ENCODE data around the gene SHB. TPM values are rescaled to one million over a fixed set of nuclear protein-coding genes. Genes with fewer than 3 reads are reported as not detected.

The SHB gene
- total RNA-seq, 1 experiment from 2014 or later, result 23.8 TPM

- TF ChIP-seq EZH2 (IDR thresholded peaks at IDR 0.05; ENCODE audit: low read depth) (no peak), CTCF (conservative IDR thresholded peaks at IDR 0.05) (no peak)
- CTCF ChIA-PET, result no interaction called here
- intact Hi-C loops (cut with micrococcal nuclease; ENCODE audit: unreplicated experiment), result no loop called here
- POLR2A ChIA-PET (ENCODE audit: unreplicated experiment), result no interaction called here
- BruUV-seq (replicated peaks), result no TSS peak
- no peaks in the 10 kb centered on the region for H3K9me2 ChIP-seq (ENCODE audit: insufficient read depth)
- H2AFZ ChIP-seq, result no peak overlapping the region
- peaks cover 75% of the 10 kb centered on the region for H3K79me2 ChIP-seq (ENCODE audit: low read depth)
- no peaks in the 10 kb centered on the region for H3K36me3 ChIP-seq (ENCODE audit: low read depth)
- no peak for DNase-seq
- H4K20me1 ChIP-seq (ENCODE audit: insufficient read depth), result peaks cover 22% of the 10 kb centered on the region
- no peaks in the 10 kb centered on the region for H3K9me3 ChIP-seq (ENCODE audit: insufficient read depth, low read depth)
- peaks cover 8% of the 10 kb centered on the region; the same call in 1 of the 2 replicates for H3F3A ChIP-seq (ENCODE audit: insufficient read depth, low read depth)
- H3K27ac ChIP-seq, result no peak overlapping the region
- H3K4me1 ChIP-seq (replicated peaks; ENCODE audit: insufficient read depth), result no peaks in the 10 kb centered on the region
- H3K27me3 ChIP-seq (ENCODE audit: insufficient read depth, low read depth), result no peaks in the 10 kb centered on the region
- no peak overlapping the region for H3K4me3 ChIP-seq
- no peak overlapping the region for H3K4me2 ChIP-seq
These were observed 73.7 kb downstream of the SHB start for GRCh38 chr9:37995348-37995737.

- H4K20me1 ChIP-seq (ENCODE audit: insufficient read depth), result peaks cover 22% of the 10 kb centered on the region
- BruUV-seq (replicated peaks), result no TSS peak
- ChIA-PET POLR2A (ENCODE audit: unreplicated experiment) (no interaction called here), CTCF (no interaction called here)
- intact Hi-C loops (cut with micrococcal nuclease; ENCODE audit: unreplicated experiment), result no loop called here
- no peak overlapping the region for H3K27ac ChIP-seq
- H3K4me1 ChIP-seq (replicated peaks; ENCODE audit: insufficient read depth), result no peaks in the 10 kb centered on the region
- no peaks in the 10 kb centered on the region for H3K27me3 ChIP-seq (ENCODE audit: insufficient read depth, low read depth)
- no peak overlapping the region for H3K4me3 ChIP-seq
- H3K4me2 ChIP-seq, result no peak overlapping the region
- DNase-seq, result no peak
- H3K36me3 ChIP-seq (ENCODE audit: low read depth), result no peaks in the 10 kb centered on the region
- H2AFZ ChIP-seq, result no peak overlapping the region
- no peaks in the 10 kb centered on the region for H3K9me2 ChIP-seq (ENCODE audit: insufficient read depth)
- TF ChIP-seq CTCF (conservative IDR thresholded peaks at IDR 0.05), result no peak
- TF ChIP-seq EZH2 (IDR thresholded peaks at IDR 0.05; ENCODE audit: low read depth), result no peak
- no peaks in the 10 kb centered on the region for H3K9me3 ChIP-seq (ENCODE audit: insufficient read depth, low read depth)
- peaks cover 8% of the 10 kb centered on the region; the same call in 1 of the 2 replicates for H3F3A ChIP-seq (ENCODE audit: insufficient read depth, low read depth)
- H3K79me2 ChIP-seq (ENCODE audit: low read depth), result peaks cover 74% of the 10 kb centered on the region
These were observed 74.2 kb downstream of the SHB start for GRCh38 chr9:37994639-37995347.

- Histone ChIP-seq H3K36me3 (ENCODE audit: low read depth) (no peaks in the 10 kb centered on the region), H3K4me3 (no peak overlapping the region), H4K20me1 (ENCODE audit: insufficient read depth) (peaks cover 38% of the 10 kb centered on the region), H3K27ac (no peak overlapping the region), H3K27me3 (ENCODE audit: insufficient read depth, low read depth) (no peaks in the 10 kb centered on the region), H3K4me1 (replicated peaks; ENCODE audit: insufficient read depth) (no peaks in the 10 kb centered on the region), H2AFZ (no peak overlapping the region), H3F3A (ENCODE audit: insufficient read depth, low read depth) (peaks cover 8% of the 10 kb centered on the region; the same call in 1 of the 2 replicates), H3K9me3 (ENCODE audit: insufficient read depth, low read depth) (no peaks in the 10 kb centered on the region), H3K4me2 (no peak overlapping the region), H3K9me2 (ENCODE audit: insufficient read depth) (no peaks in the 10 kb centered on the region), H3K79me2 (ENCODE audit: low read depth) (peaks cover 76% of the 10 kb centered on the region)
- DNase-seq, result no peak
- intact Hi-C loops (cut with micrococcal nuclease; ENCODE audit: unreplicated experiment), result no loop called here
- ChIA-PET CTCF (no interaction called here), POLR2A (ENCODE audit: unreplicated experiment) (no interaction called here)
- no TSS peak for BruUV-seq (replicated peaks)
- TF ChIP-seq CTCF (conservative IDR thresholded peaks at IDR 0.05), result no peak
- TF ChIP-seq EZH2 (IDR thresholded peaks at IDR 0.05; ENCODE audit: low read depth), result no peak
These were observed 76.1 kb downstream of the SHB start for GRCh38 chr9:37992924-37993349.
